A549 treated with CORT108297 at 1 μM for 4 hours (cell line): ENCODE results near the gene TAF6L. TPM values are rescaled to one million over a fixed set of nuclear protein-coding genes. Genes with fewer than 3 reads are reported as not detected.

Experiments
- total RNA-seq: library from RNA; stranded (reverse); fragments of 200-300 nt; extraction: Qiagen RNA extraction; gene quantifications from 5 replicates; pipeline ENCODE4 v1.2.3, GENCODE V29; 2022

TAF6L gene, protein sequence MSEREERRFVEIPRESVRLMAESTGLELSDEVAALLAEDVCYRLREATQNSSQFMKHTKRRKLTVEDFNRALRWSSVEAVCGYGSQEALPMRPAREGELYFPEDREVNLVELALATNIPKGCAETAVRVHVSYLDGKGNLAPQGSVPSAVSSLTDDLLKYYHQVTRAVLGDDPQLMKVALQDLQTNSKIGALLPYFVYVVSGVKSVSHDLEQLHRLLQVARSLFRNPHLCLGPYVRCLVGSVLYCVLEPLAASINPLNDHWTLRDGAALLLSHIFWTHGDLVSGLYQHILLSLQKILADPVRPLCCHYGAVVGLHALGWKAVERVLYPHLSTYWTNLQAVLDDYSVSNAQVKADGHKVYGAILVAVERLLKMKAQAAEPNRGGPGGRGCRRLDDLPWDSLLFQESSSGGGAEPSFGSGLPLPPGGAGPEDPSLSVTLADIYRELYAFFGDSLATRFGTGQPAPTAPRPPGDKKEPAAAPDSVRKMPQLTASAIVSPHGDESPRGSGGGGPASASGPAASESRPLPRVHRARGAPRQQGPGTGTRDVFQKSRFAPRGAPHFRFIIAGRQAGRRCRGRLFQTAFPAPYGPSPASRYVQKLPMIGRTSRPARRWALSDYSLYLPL
- 11.0 to 17.5 TPM (median 16.0 TPM) in 5 replicates for total RNA-seq

DNA sequence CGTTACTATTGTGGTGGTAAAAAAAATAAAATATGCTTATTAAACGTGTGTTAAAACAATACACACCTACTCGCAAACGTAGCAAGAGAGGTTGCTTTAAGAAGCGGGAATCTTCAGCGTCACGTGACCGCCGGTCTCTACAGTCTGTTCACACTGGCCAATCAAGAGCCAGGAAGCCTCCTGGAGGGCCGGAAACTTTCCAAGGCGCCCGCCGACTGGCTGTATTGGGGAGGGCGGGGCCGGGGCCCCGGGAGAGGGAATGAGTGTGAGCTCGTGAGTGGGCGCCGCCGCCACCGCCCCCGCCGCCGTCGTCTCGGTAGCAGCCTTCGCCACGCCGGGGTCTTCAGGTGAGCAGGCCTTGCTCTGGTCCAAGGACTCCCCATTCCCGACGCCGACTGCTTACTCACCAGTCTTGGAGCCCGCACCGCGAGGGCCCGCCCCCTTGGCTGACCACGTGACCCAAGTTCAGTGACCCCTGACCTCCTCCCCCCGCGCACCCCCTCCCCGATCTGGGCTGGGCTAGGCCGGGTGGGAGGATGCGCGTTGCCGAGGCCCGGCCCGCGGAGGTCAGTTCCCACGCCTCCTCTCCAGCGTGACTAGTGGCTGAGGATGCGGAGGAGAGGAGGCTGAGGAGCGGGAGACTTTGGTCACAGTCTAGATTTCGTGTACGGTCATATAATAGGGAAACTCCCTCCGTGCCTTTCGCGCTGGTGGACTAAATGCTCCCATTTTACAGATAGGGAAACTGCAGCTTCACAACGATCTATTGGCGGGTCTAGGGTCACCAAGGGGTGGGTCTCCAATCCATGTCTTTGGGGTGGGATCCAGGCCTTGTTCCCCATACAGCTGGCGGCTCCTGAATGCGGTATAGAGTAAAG lies at the start of gene TAF6L:
TSS of gene TAF6L (plus strand) at position 253 of the 878 bp plus-strand sequence. CDS start 4,388 bp downstream, outside the sequence.

DNA sequence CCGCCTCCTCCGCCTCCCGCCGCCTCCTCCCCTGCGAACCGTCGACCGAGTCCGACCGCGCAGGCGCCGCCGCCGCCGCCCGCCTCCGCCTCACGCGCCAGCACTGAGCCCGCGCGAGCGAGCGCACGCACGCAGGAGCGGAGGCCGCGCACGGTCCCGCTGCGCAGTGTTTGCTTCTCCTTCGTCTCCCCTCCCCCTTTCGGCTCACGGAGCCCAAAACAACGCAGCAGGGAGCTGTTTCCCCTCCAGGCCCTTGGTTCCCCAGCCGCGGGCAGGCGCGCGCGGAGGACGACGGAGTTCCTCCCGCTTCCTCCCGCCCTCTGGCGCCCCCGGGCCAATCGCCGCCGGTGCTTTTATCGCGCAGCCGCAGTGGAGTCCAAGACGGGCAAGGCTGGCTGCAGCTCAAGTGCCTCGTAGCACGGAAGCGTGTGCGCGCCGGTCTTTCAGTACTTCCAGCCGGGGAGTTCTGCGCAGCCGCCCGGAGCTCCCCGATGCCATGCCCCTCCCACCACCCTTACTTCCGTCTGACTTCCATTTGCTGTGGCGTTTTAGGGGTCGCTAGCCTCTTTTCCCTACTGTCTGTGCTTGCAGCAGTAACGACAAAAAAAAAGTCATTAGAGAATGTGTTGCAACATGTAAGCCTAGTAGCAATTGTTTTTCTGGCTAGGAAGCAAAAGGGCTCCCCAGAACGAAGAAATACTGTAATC lies 43.9 kb upstream of the TAF6L start, which contains the start of gene HNRNPUL2:
TSS of gene HNRNPUL2 (minus strand) at position 293 of the 707 bp plus-strand sequence. CDS start 301 bp downstream, outside the sequence.

DNA sequence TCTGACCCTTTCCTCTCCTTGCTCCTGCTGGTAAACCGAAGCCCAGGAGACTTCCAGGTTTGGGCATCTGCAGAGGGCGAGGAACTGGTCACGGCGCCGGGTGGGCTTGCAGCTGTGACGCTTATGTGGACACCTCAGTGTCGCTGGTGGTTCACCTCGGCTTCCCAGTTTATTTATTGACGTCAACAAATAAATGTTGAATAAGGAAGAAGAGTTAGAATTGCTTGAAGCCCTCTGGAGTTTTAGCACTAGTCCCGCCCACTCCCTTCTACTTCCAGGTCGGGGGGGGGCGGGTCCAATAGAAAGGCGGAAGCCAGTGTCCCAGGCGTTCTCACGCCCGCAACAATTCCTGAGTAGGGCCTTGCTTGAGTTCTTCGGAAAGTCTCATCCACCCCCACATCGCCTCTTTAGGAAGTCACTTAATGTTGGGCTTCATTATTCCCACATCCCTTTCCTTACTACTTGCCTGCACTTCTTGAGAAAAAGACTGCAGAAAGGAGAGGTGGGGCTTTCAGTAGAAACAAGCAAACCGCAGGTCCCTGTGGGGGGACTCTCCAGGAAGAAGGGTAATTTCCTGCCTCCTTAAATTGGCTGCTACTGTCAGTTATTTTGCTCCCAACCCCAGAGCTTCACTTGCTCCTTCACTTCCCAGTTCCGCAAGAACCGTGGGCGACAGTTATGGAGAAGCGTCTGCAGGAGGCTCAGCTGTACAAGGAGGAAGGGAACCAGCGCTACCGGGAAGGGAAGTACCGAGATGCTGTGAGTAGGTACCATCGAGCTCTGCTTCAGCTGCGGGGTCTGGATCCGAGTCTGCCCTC lies 42.8 kb upstream of the TAF6L start, which contains the start of gene TTC9C:
TSS of gene TTC9C (plus strand) at position 316 of the 818 bp plus-strand sequence. CDS start at position 679, 363 bp downstream.

DNA sequence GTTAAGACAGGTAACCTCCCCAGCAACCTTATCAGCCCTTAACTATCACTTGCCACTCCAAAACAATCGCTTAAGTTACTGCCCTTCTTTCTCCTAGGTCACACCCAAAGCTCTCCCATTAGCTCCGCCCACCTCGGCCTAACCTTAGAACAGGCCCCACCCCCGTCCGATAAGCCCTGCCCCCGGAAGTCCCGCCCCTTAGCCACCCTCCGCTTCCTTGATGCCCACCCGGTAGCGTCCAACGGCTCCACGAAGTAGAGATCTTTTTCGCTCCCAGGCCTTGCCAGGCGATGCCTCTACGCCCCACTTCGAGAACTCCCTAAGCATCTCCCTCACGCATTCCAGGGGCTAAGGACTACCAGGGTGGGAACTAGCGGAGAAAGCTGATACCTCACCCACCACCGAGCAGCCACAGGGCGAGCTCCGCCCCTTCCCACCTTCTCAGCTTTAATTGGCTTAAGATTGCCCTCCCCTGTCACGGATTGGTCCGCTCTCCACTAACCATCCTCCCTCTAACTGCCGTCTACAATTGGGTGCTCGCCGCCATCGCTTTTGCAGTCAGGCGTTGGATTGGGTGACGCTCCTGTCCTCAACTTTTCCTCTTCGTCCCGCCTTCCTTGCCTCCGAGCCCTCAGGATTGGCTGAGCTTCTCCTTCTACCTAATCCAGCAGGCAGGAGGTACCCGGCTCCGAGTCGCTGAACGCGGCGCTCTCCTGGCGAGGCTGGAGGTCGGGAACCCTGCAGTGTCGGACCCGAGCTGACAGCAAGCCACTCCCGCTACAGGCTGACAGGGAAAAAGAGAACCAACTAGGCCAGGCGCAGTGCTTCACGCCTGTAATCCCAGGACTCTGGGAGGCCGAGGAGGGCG lies 17.2 kb upstream of the TAF6L start, which contains the start of gene ZBTB3:
TSS of gene ZBTB3 (minus strand) at position 425 of the 868 bp plus-strand sequence. CDS start 496 bp downstream, outside the sequence.

DNA sequence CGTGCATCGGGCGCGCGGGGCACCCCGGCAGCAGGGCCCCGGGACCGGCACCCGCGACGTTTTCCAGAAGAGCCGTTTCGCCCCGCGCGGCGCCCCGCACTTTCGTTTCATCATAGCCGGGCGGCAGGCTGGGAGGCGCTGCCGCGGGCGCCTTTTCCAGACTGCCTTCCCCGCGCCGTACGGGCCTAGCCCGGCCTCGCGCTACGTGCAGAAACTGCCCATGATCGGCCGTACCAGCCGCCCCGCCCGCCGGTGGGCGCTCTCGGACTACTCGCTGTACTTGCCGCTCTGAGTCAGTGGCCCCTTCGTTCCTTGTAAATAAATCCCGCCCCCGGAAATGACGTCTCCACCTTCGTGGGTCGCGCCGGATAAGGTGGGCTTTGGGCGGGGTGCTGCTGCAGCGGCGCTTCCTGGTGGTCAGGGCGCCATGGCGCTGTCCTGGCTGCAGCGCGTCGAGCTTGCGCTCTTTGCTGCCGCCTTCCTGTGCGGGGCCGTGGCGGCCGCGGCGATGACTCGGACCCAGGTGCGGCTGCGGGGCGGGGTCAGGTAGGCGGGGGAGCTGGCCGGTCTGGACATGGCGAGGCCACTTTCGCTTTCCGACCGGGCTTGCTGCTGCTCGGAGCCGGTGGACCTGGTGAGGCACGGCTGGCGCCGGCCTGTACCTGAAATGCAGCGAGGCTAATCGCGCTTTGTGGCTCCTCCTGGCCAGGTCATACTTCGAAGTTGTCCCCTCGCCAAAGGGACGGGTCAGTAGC lies 16.0 kb downstream of the TAF6L start, which contains the start of gene TMEM179B:
TSS of gene TMEM179B (plus strand) at position 398 of the 755 bp plus-strand sequence. CDS start at position 428, 30 bp downstream.

DNA sequence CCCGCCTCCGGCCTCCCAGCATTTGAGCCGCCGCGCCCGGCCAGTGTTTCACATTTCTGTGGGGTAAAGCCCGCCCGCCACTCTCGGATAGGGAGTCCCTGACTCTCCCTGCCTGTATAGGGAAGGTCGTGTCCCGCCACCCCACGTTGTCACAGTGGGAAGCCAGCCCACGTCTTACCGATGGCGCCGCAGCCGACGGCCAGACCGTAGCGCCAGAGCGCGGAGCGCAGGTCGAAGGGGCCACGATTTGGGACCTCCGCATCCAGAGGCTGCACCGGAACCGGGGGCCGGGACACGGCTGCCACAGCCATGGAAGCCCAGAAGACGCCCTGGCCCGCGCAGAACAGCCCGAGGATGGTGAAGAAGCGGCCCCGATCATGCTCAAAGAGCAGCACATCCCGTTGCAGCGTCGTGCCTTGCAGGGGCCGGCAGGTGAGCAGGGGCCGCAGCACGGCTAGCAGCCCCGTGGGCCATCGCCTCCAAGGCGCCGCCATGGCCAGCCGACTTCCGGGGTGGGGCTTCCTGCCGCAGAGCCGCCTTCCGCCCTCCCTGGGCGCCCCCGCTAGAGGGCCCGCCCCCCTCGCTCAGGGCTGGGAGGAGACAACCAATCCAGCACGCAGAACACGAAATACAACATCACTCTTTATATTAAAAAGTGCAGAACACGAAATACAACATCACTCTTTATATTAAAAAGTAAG lies 20.5 kb downstream of the TAF6L start, which contains the start of gene TMEM223:
TSS of gene TMEM223 (minus strand) at position 506 of the 701 bp plus-strand sequence. CDS start at position 494, 12 bp downstream.

DNA sequence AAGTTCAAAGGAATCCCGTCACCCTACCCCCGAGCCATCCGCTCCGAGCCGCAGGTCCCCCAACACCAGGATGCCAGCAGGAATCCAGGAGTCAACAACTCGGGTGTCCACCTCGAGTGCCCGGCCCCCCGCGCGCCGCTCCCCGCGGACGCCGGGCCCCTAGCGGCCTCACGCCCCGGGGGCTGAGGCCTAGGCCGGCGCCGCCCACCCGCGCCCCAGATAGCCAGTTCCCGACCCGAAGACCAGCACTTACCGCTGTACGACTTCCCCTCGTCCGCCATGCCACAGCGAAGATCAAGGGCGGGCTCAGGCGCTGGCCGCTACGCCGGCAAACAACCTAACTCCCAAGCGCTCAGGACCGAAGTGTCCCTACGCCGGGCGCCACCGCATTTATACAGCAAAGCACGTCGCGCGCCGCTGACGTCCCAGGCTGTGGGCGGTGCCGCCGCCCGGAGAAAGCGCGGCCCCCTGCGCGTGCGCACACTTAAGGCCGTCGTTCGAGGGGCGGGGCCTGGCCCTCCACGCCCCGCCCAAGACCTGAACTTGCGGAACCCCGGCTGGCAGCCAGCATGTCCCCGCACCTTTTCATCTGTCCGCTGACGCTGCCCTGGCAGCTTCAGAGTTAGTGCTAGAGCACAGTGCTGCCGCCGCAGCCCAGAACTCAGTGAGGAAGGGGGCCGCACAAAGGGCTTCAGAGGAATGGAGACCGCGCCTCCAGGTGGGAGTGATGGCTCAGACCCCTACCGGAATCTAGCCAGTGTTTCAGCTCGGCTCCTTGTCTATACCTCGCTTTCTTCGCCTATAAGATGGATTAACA lies 34.1 kb downstream of the TAF6L start, which contains the start of gene NXF1:
TSS of gene NXF1 (minus strand) at position 365 of the 817 bp plus-strand sequence. CDS start at position 281, 84 bp downstream.

DNA sequence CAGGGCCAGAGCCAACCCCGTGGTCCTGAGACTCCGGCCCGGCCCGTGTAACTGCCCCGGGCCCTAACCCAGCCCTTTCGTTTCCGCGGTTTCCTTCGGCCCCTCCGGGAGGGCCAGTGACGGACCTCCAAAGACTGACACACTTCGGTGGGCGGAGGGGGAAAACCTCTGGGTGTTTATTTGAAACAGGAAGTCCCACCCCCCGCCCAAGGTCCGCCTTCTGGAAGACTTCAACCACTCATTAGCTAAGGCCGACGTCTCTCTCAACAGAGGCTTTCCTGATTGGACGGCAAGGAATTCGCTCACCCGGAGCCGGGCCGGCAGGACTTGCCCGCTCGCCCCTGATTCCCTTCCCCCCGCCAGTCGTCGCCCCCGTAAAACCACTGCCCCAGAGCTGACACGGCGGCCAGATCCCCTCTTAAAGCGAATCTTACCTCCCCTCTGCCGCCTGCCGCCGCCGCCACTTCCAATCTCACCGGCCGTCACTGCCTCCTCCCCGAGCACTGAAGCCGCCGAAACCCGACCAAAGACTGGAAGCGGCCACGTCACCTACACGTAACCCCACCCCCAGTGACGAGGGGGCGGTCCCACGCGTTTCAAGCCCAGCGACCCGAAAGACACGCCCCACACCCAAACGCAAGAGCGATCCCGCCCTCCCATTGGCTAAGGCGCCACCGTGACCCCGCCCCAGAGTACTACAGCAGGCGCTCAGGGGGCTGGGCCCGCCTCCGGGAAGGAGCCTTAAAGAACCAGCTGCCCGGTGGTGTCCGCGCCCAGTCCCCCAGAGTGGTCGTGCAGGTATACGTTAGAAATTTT lies 60.5 kb downstream of the TAF6L start, which contains the start of gene STX5:
TSS of gene STX5 (minus strand) at position 532 of the 816 bp plus-strand sequence. CDS start 808 bp downstream, outside the sequence.

DNA sequence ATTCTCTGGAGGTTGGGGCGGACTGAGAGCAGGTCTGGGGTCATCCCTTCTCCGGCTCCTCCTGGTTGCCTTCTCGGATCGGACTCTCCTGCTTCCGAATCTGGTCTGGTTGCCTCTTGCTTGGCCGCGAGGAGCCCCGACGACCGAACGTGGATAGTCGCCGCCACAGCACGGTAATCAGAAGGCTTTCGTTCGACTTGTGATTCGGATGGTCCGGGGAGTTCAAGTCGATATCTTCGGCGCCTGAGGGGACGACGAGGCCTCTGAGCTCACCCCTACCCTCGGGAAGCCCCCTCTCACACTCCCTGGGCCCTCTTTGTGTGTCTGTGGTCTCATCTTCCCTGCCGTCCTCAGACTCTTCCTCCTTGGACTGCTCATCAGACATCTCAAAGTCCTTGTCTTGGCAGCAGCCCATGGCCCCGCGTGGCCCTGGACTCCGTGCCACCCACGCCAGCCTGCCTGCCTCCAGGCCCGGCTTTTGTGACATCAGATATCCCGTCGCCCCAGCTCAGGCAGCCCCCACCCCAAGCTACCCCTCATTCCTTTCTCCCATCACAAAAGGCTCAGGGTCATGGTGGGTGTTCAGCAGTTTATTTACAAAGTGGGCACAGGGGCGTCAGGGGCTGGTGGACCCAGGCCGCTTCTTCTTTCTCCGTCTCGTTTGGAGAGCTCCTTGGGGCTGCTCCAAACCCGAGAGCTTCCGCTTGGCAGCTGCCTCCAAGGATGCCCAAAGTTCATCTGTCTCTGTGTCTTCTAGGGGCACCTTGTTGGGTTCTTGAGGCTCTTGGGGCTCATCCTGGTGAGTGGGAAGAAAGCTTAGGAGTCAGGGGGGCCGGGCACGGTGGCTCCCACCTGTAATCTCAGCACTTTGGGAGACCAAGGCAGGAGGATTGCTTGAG lies 61.4 kb downstream of the TAF6L start, which contains the start of gene TEX54:
TSS of gene TEX54 (minus strand) at position 506 of the 899 bp plus-strand sequence.

Other genes starting within 250 kb of the TAF6L start
- 188 to 239 TPM (median 218 TPM) in 5 replicates for gene AHNAK, start 224.6 kb upstream of the TAF6L start, total RNA-seq
- gene EEF1G, start 197.5 kb upstream of the TAF6L start, total RNA-seq, result 1,877 to 2,027 TPM (median 1,998 TPM) in 5 replicates
- 14.0 to 17.0 TPM (median 16.4 TPM) in 5 replicates for gene TUT1, start 179.9 kb upstream of the TAF6L start, total RNA-seq
- gene MTA2, start 169.5 kb upstream of the TAF6L start, total RNA-seq, result 82.3 to 87.1 TPM (median 85.2 TPM) in 5 replicates
- gene EML3, start 158.6 kb upstream of the TAF6L start, total RNA-seq, result 17.8 to 28.8 TPM (median 24.5 TPM) in 5 replicates
- 3.3 to 5.0 TPM (median 3.6 TPM) in 5 replicates for gene ROM1, start 158.1 kb upstream of the TAF6L start, total RNA-seq
- 41.3 to 60.1 TPM (median 57.5 TPM) in 5 replicates for gene B3GAT3, start 149.4 kb upstream of the TAF6L start, total RNA-seq
- gene GANAB, start 124.8 kb upstream of the TAF6L start, total RNA-seq, result 238 to 279 TPM (median 270 TPM) in 5 replicates
- 16.8 to 22.4 TPM (median 21.7 TPM) in 5 replicates for gene INTS5, start 118.1 kb upstream of the TAF6L start, total RNA-seq
- gene C11orf98, start 106.2 kb upstream of the TAF6L start, total RNA-seq, result 125 to 145 TPM (median 136 TPM) in 5 replicates
- 10.5 to 19.1 TPM (median 16.3 TPM) in 5 replicates for gene CSKMT, start 106.1 kb upstream of the TAF6L start, total RNA-seq
- 24.6 to 39.0 TPM (median 37.5 TPM) in 5 replicates for gene UQCC3, start 99.7 kb upstream of the TAF6L start, total RNA-seq
- gene LBHD1, start 99.1 kb upstream of the TAF6L start, total RNA-seq, result 3.6 to 6.2 TPM (median 5.3 TPM) in 5 replicates
- 106 to 130 TPM (median 120 TPM) in 5 replicates for gene UBXN1, start 92.3 kb upstream of the TAF6L start, total RNA-seq
- gene LRRN4CL, start 81.9 kb upstream of the TAF6L start, total RNA-seq, result 0.04 to 0.21 TPM (median 0.05 TPM) in 4 of 5 replicates, not detected in the other
- 60.0 to 87.1 TPM (median 74.6 TPM) in 5 replicates for gene BSCL2, start 64.0 kb upstream of the TAF6L start, total RNA-seq
- gene GNG3, start 63.7 kb upstream of the TAF6L start, total RNA-seq, result not detected in 5 replicates
- gene HNRNPUL2, start 43.9 kb upstream of the TAF6L start, total RNA-seq, result 37.2 to 44.0 TPM (median 41.2 TPM) in 5 replicates
- gene TTC9C, start 42.9 kb upstream of the TAF6L start, total RNA-seq, result 28.7 to 36.6 TPM (median 32.6 TPM) in 5 replicates
- 1.1 to 1.9 TPM (median 1.6 TPM) in 5 replicates for gene ZBTB3, start 17.2 kb upstream of the TAF6L start, total RNA-seq
- 170 to 189 TPM (median 182 TPM) in 5 replicates for gene POLR2G, start 9.8 kb upstream of the TAF6L start, total RNA-seq
- 67.4 to 99.6 TPM (median 90.7 TPM) in 5 replicates for gene TMEM179B, start 16.0 kb downstream of the TAF6L start, total RNA-seq
- gene TMEM223, start 20.6 kb downstream of the TAF6L start, total RNA-seq, result 18.0 to 32.7 TPM (median 32.4 TPM) in 5 replicates
- gene NXF1, start 34.0 kb downstream of the TAF6L start, total RNA-seq, result 45.8 to 57.7 TPM (median 52.5 TPM) in 5 replicates
- 19.9 to 27.8 TPM (median 25.5 TPM) in 5 replicates for gene STX5, start 60.7 kb downstream of the TAF6L start, total RNA-seq
- not detected in 5 replicates for gene TEX54, start 61.4 kb downstream of the TAF6L start, total RNA-seq
- gene WDR74, start 68.2 kb downstream of the TAF6L start, total RNA-seq, result 78.6 to 86.1 TPM (median 84.6 TPM) in 5 replicates
- 904 to 1,141 TPM (median 1,030 TPM) in 5 replicates for gene SLC3A2, start 109.5 kb downstream of the TAF6L start, total RNA-seq
- 0.02 to 0.16 TPM (median 0.03 TPM) in 4 of 5 replicates, not detected in the other for gene CHRM1, start 150.0 kb downstream of the TAF6L start, total RNA-seq
- not detected in 5 replicates for gene SLC22A6, start 213.6 kb downstream of the TAF6L start, total RNA-seq
- not detected in 5 replicates for gene SLC22A8, start 244.4 kb downstream of the TAF6L start, total RNA-seq